Activated T-cell treated with anti-CD3 and anti-CD28 coated beads for 48 hours (primary cell): ENCODE results near the gene LGALS7B.
"Not testable (repeated sequence)": the region's sequence is repeated elsewhere in the genome, so short reads cannot be mapped to it uniquely, and the experiment has no call there.

ENCODE experiments used
- DNase-seq: peaks from one replicate; pipeline ENCODE4 v3.0.0-alpha.2; 2020; ENCODE audit warnings: low read depth

LGALS7B gene

DNA sequence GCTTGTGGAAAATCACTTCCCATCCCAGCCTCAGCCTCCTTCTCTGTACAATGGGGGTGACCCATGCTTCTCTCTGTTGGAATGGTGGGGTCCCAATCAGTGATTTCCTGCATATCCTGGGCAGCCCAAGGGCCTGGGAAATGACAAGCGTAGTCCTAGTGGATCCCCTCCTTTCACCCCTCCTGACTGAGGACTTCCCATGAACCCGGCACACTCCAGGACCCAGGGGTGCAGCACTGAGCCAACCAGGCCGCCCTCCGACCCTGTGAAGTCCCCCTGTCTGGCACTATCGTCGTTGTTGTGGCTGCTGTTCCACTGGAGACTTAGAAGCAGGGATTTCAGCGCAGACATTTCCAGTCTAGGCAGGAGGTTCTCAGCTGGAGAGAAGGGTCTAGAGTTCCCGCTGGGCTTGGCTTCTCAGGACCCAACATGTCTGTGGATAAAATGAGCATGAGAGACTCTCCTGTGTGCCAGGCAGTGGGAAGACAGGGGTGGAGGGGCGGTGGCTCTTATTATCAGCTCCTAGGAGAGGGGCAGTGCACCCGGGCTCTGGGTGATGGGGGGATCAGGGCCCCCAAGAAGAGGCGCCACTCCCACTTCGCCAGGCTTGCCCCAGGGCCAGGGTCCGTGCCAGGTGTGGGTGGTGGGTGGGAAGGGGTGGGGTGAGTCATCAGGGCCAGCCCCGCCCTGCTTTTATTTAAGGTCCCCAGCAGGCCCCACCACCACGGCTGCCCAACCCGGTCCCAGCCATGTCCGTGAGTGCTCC, at the start of gene LGALS7B:
TSS of gene LGALS7B (plus strand) at position 723 of the 766 bp plus-strand sequence. CDS start at position 750, 27 bp downstream.
- DNase-seq, result no peak

DNA sequence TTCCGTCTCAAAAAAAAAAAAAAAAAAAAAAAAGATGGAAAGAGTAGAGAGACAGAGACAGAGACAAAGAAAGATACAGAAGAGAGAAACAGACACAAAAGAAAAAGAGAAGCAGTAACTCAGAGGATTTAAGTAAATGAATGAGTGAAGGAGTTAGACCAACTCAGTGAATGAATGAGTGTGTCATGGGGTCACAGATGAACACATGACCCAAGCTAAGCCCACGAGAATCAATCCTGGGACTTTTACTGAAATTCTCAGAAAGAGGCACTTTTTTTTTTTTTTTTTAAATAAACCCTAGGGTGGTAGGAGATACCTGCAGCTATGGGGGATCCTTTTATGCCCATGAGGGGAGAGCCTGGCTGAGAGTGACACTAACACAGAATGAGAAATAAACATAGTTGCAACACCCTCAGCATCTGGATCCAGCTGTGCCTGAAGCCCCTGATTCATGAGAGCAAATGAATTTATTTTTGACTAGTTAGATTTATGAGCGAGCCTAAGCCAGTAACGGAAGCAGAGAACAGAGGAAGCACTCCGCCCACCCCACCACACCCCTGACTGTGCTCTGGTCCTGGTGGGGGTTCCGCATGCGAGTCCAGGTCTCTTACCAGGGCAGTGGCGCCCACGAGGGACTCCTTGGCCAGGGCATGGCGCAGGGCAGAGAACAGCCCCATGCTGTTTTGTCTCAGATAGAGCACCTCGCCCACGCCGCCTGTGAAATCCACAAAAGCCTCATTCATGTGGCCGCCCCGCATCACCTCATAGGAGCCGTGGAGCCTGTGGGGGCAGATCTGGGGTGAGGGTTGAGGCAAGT, 49.4 kb upstream of the LGALS7B start:
- no peak for DNase-seq

DNA sequence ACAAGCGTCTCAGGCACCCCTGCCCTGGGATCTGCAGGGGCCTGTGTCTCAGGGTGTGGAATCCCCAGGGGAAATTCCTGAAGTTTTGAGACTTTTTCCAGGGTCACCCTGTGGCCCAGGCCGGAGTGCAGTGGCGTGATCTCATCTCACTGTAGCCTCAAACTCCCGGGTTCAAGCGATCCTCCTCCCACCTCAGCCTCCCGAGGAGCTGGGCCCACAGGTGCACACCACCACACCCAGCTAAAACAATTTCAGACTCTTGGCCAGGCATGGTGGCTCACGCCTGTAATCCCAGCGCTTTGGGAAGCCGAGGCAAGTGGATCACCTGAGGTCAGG, 48.8 kb upstream of the LGALS7B start:
- DNase-seq, result no peak

DNA sequence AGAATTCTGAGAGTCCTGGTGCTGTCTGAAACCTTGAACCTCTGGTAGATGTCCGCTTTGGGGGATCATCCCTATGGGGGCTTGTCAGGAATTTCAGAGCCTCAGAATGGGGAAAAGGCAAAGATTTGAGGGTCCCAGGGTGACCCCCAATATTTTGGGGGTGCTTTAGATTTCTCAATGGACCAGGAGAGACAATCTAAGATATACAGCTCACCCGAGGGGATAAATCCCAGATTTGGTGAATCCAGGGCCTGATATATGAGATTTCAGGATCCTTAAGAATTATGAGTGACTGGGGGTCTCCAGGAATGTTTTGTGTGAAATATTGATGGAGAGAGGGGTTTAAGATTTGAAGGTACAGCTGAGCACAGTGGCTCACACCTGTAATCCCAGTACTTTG, 48.1 kb upstream of the LGALS7B start:
- DNase-seq, result no peak

DNA sequence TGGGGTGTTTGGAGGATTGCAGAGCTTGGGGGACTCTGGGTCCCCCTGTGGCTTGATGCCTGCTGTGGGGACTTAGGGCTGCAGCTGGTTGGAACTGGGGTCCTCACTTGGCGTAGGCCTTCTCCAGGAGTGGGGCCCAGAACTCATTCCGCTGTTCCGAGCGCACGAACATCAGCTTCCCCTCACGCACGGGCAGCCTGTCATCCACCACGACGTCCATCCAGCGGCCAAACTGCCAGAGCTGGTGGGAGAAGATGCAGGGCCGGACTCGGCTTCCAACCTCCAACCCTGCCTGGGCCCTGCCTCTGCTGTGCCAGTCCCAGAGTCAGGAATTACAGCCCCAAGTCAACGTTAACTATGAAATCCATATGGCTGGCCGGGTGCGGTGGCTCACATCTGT, 47.3 kb upstream of the LGALS7B start:
- DNase-seq, result no peak

DNA sequence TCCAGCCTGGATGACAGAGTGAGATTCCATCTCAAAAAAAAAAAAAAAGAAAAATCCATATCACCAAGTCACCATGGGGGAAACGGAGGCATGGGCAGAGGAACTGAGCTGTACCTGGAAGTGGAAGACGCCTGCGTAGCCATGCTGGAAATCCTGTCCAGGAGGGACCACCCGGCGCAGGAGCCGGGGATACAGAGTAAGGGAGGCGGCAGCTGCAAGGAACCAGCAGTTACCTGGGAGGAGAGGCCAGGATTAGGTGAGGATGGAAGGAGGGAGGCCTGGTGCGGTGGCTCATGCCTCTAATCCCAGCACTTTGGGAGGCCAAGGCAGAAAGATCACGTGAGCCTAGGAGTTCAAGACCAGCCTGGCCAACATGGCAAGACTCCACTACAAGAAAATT, 46.7 kb upstream of the LGALS7B start:
- no peak for DNase-seq

DNA sequence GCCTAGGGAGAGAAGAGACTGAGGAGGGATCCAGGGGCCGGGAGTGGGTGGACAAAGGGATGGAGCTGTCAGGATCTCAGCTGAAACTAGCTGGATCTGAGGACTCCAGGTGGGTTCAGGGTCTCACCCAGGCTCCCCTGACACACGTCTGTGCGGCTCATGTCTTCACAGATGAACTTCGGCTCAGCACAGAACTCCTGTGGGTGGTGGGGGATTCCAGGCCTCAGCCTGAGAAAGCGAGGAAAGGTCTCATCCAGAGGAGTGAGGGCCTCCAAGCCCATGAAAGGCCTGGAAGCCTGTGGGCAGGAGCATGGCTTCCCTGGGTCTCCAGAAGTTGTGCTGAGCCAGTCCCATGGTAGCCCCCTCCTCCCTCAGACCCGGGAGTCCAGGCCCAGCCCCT, 46.1 kb upstream of the LGALS7B start:
- DNase-seq, result no peak

DNA sequence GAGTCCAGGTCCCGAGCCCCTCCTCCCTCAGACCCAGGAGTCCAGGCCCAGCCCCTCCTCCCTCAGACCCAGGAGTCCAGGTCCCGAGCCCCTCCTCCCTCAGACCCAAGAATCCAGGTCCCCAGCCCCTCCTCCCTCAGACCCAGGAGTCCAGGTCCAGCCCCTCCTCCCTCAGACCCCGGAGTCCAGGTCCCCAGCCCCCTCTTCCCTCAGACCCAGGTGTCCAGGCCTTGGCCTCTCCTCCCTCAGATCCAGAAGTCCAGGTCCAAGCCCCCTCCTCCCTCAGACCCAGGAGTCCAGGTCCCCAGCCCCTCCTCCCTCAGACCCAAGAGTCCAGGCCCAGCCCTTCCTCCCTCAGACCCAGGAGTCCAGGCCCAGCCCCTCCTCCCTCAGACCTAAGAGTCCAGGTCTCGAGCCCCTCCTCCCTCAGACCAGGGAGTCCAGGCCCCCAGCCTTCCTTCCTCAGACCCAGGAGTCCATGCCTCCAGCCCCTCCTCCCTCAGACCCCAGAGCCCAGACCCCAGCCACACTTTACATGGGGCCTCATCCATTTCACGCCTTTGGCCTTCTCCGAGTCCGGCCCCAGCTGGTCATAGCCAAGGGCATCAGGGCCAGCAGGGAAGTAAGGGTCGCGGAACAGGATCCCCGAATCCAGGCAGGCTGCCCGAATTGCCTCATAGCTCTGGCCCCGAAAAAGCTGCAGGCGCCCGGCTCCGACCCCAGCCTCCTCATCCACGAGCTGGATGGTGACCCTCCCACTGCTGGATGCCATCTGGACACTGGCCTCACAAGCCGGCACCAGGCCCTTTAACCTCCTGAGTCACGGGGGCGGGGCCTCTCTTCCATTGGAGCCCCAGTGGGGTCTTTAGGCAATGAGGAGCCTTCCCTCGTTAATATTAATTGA, 45.4 kb upstream of the LGALS7B start:
- DNase-seq, result no peak

DNA sequence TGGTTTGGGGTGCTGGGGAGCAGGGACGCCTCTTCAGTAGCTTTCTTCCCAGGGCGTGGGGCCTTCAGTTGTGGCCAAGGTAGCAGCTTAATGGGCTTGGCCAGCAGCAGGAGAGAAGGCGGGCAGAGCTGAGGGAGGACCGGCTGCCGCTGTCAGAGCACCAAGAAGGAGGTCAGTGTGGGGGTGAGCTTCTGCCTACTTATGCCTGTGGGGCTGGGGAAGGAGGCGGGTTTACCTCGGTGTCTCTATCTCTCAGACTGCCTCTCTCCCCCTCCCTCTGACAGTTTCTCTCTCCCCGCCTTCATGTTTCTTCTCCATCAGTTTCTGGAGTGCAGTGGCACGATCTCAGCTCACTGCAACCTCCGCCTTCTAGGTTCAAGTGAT, 44.7 kb upstream of the LGALS7B start, which contains the start of gene CAPN12:
TSS of gene CAPN12 (minus strand) at position 177 of the 384 bp plus-strand sequence. CDS start 309 bp downstream, outside the sequence.
- no peak for DNase-seq

DNA sequence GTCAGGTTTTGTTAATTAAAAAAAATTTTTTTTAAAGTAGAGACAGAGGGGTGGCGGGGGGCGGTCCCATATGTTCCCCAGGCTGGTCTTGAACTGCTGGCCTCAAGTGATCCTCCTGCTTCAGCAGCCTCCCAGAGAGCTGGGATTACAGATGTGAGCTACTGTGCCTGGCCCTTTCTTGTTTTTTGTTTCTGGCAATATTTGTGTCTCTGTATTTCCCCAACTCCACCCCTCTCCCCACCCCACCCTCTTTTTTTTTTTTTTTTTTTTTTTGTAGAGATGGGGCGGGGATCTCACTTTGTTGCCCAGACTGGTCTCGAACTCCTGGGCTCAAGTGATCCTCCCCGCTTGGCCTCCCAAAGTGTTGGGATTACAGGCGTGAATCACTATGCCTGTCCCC, 44.1 kb upstream of the LGALS7B start:
- DNase-seq, result no peak

DNA sequence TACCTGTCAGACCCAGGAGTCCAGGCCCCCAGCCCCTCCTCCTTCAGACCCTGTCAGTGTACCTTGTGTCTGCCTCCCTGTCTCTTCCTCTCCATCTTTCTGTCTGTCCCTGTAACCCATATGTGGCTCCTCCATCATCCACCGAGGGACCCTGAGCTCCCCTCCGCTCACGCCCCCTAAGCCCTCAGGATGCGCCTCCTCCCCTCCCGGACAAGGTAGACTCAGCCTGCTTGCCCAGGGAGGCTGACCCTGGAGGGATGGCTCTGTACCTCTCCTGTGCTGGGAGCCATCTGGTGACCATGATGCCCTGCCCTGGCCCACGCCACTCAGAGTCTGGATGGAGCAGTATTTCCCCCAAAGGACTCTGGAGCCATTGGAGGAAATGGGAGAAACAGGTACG, 43.7 kb upstream of the LGALS7B start:
- DNase-seq, result no peak

DNA sequence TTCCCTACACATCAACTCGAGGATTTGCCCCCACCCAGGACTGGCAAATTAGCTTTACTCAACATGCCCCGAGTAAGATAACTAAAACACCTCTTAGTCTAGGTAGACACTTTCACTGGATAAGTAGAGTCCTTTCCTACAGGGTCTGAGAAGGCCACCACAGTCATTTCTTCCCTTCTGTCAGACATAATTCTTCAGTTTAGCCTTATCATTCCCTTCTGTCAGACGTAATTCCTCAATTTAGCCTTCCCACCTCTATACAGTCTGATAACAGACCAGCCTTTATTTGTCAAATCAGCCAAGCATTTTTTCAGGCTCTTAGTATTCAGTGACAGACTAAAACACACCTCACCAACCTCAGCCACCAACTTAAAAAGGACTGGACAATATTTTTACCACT, 35.2 kb upstream of the LGALS7B start:
- not testable (repeated sequence) for DNase-seq

DNA sequence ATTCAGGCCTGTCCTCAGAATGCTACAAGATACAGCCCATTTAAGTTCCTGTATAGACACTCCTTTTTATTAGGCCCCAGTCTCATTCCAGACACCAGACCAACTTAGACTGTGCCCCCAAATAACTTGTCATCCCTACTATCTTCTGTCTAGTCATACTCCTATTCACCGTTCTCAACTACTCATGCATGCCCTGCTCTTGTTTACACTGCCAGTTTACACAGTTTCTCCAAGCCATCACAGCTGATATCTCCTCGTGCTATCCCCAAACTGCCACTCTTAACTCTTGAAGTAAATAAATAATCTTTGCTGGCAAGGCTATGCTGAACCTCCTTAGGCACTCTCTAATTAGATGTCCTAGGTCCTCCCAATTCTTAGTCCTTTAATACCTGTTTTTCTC, 34.8 kb upstream of the LGALS7B start:
- DNase-seq, result not testable (repeated sequence)

DNA sequence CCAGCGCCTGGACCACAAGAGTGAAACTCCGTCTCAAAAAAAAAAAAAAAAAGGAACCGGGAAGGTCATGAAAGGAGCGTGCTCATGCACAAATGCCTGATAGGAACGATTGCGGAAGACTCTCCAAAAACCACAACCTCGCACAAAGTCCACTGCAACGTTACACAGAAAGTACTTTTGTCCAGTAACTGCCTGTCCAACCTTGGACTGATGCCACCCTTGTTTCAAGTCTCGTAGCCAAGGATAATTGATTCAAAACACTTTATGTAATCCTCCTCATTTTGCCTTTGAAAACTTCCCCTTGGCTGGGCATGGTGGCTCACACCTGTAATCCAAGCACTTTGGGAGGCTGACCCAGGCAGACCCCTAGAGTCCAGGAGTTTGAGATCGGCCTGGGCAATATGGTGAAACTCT, 29.4 kb upstream of the LGALS7B start:
- no peak for DNase-seq

DNA sequence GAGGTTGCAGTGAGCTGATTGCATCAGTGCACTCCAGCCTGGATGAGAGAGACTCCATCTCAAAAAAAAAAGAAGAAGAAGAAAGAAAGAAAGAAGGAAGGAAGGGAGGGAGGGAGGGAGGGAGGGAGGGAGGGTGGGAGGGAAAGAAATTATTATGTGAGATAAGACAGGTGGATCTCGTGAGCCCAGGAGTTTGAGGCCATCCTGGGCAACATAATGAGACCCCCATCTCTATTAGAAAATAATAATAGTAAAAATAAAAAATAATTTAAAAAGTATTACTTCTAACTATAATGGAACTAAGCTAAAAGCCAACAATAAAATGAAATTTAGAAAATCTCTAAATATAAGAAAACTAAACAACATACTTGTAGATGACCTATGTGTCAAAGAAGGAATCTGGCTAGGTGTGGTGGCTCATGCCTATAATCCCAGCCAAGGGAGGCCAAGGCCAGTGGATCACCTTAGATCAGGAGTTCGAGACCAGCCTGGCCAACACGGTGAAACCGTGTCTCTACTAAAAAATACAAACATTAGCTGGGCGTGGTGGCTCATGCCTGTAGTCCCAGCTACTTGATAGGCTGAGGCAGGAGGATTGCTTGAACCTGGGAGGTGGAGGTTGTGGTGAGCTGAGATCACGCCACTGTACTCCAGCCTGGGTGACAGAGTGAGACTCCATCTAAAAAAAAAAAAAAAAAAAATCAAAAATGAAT, 28.0 kb upstream of the LGALS7B start:
- DNase-seq, result not testable (repeated sequence)

DNA sequence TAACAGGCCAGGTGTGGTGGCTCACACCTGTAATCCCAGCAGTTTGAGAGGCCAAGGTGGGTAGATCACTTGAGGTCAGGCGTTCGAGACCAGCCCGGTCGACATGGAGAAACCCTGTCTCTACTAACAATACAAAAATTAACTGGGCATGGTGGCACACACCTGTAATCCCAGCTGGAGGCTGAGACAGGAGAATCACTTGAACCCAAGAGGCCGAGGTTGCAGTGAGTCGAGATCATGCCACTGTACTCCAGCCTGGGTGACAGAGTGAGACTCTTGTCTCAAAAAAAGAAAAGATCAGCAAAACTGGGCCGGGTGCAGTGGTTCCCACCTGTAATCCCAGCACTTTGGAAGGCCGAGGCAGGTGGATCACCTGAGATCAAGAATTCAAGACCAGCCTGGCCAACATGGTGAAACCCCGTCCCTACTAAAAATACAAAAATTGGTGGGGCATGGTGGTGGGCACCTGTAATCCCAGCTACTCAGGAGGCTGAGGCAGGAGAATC, 27.1 kb upstream of the LGALS7B start:
- DNase-seq, result not testable (repeated sequence)

DNA sequence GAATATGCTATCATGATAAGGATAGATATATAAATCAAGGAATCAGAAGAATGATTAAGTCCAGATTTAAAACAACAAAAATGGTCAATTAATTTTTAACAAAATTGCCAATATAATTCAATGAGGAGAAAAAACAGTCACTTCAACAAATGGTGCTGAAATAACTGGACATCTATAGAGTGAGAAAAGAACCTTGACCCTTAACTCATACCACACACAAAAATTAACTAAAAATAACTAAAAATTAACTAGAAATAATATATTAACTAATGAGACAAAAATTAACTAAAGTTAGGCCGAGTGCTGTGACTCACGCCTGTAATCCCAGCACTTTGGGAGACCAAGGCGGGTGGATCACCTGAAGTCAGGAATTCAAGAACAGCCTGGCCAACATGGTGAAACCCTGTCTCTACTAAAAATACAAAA, 25.2 kb upstream of the LGALS7B start:
- no peak for DNase-seq

DNA sequence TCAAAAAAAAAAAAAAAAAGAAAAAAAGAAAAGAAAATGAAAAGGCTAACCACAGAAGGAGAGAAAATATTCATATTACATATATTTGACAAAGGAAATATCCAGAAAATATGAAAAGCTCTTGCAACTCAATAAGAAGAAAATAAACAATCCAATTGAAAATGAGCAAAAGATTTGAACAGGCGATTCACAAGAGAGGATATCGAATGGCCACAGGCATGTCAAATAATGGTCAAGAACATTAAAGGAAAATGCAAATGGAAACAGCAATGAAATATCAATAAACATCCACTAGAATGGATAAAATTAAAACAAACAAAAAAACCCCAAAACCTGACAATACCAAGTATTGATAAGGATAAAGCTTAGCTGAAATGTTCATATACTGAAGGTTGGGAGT, 23.8 kb upstream of the LGALS7B start:
- DNase-seq, result no peak

DNA sequence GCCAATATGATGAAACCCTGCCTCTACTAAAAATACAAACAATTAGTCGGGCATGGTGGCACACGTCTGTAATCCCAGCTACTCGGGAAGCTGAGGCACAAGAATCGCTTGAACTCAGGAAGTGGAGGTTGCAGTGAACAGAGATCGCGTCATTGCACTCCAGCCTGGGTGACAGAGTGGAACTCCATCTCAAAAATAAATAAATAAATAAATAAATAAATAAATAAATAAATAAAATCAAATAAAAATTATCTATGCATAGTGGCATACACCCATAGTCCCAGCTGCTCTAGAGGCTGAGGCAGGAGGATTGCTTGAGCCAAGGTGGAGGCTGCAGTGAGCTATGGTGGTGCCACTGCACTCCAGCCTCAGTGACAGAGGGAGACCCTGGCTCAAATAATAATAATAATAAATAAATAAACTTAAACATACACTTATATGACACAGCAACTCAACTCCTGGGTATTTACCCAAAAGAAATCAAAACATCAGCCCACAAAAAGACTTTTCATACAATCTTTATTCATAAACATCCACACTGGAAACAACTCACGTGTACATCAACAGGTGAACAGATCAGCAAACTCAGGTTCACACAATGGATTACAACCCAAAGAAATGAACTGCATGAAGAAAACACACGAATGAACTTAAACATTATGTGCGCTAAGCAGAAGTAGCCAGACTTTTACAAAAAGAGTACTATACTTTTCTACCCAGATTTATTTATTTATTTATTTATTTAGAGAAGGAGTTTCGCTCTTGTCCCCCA, 22.5 kb upstream of the LGALS7B start:
- DNase-seq, result no peak

DNA sequence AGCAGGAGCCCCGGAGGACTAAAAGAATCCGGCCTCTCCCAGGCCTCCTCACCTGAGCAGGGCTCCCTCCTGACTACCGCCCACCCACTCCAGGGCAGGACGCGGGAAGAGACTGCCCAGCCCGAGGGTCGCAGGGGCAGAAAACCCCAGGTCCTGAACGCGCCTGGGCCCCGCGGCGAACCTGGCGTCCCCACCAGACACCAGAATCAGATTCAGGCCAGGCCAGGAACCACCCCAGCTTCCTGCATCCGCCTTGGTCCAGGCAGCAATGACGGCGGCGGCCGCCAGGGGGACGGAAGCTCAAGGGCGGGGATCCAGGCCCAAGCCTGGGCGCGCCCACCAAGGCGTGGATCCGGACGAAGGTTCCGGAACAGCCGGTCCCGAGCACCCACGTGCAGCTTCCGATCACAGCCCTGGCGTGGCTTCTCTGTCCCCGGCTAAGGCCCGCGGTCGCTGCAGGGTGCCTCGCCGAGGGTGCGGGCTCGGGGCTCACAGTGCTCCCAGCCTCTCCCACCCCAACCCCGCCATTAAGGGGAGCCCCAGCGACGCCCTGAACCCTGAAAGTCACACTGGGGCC, 19.3 kb upstream of the LGALS7B start:
- DNase-seq, result peak; percentile 86
